Neural progenitor cell (in vitro differentiated cells): ENCODE measurements around the gene FNDC11.
A peak's percentile ranks its signal among the peaks of the same experiment; 100 is the strongest.

ENCODE experiments used
- CTCF ChIP-seq: fragments of 200-600 bp; sonication (generic); IDR thresholded peaks from 2 replicates; pipeline ENCODE4 v1.5.1; 2017; ENCODE audit warnings: antibody characterized with exemption, mild to moderate bottlenecking
- EZH2 ChIP-seq: fragments of 200-600 bp; sonication (generic); IDR thresholded peaks from 2 replicates; pipeline ENCODE4 v1.6.1; 2017; ENCODE audit warnings: antibody characterized with exemption, mild to moderate bottlenecking, moderate library complexity

GRCh38 chr20:63519668-63520503 is 34.1 kb upstream of the FNDC11 start:
- TF ChIP-seq CTCF (peak; percentile 31), EZH2 (peak; percentile 56)
